MM.1S (cell line): ENCODE results near the gene TLK1.

ENCODE experiments used
- CTCF ChIP-seq: fragments of 300-600 bp; sonication (generic); IDR thresholded peaks from 2 replicates; pipeline ENCODE4 v1.5.1; 2016; ENCODE audit warnings: antibody characterized with exemption, low read length, mixed read lengths
- EZH2 ChIP-seq: fragments of 300-600 bp; sonication (generic); optimal IDR thresholded peaks from 2 replicates; pipeline ENCODE3; 2017; ENCODE audit warnings: low read depth, mild to moderate bottlenecking, antibody characterized with exemption, low read length, mixed read lengths
- EZH2phosphoT487 ChIP-seq: fragments of 300-600 bp; sonication (generic); IDR thresholded peaks from 2 replicates; pipeline ENCODE4 v1.6.1; 2018; ENCODE audit warnings: antibody characterized with exemption, low read length

- no peak for TF ChIP-seq CTCF
- TF ChIP-seq EZH2, result no peak
- no peak for TF ChIP-seq EZH2phosphoT487
These were observed 188.1 kb downstream of the TLK1 start for GRCh38 chr2:170972296-170973224.
